Renal cortical epithelial cell (primary cell): ENCODE measurements around the gene STARD3NL. TPM values are rescaled to one million over a fixed set of nuclear protein-coding genes. Genes with fewer than 3 reads are reported as not detected.
"Not testable (repeated sequence)": the region's sequence is repeated elsewhere in the genome, so short reads cannot be mapped to it uniquely, and the experiment has no call there.

ENCODE experiments used
- DNase-seq: peaks from one replicate; pipeline ENCODE4 v3.0.0-alpha.2; 2011; ENCODE audit warnings: low read depth
- total RNA-seq: library from RNA; depleted of rRNA; stranded (reverse); fragments of >200 nt; gene quantifications from 2 replicates; pipeline ENCODE4 v1.2.3, GENCODE V29; 2014

Gene STARD3NL
- total RNA-seq, 1 donor from 2014 or later, result 94.6 TPM

DNA sequence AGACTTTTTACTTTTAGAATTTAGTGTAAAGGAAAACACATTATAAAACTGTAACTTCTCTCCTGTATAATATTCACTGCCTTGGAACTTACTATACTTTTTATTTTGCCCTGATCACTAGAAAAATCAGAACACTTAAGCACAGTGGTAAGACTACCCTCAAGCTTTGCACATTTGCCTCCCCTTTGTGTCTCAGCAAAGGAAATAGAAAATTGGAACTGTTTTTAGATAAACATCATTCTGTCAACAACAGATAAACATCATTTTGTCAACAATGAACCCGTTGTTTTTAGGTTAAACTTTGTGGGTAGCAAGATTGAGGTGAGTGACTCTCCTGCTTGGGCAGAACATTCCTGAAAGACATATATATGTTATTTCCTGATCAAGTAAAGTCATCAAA, 86.6 kb downstream of the STARD3NL start:
- not testable (repeated sequence) for DNase-seq

DNA sequence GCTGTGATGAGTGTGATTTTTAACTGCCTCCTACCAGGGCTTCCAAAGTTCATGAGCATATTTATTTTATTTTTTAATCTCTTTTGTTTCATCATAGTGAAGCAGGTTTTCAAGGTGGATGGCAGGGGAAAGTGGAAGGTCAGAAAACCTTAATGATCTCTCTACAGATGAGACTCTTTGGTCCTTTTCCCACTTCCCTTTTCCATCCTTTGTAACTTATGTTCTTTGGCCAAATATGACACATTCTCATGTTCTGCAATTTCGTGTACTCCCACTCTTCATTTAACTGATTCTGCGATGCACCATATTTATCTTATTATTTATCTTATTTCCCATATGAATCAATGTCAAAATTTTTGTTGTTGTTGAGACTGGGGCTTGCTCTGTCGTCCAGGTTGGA, 87.9 kb downstream of the STARD3NL start:
- not testable (repeated sequence) for DNase-seq

DNA sequence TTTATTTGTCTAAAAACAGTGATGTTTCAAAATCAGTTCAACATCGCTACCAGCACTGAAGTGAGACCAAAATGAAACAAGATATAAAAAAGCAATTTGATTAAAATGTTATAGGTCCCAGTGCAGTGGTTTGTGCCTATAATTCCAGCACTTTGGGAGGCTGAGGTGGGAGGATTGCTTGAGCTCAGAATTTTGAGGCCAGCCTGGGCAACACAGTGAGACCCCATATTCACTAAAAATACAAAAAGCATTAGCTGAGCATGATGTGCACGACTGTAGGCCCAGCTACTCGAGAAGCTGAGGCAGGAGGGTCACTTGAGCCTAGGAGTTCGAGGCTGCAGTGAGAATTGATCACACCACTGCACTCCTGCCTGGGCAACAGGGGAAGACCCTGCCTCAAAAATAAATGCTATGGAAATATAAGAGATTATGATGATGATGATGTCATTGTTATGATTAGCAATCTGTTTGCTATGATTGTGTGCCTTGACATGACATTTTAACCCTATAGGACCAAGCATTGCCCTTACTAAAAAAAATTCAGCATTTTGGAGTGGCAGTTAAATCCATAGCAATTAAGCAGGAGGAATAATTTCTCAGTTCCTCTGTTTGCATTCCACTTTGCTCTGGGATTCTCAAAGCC, 91.8 kb downstream of the STARD3NL start:
- not testable (repeated sequence) for DNase-seq

DNA sequence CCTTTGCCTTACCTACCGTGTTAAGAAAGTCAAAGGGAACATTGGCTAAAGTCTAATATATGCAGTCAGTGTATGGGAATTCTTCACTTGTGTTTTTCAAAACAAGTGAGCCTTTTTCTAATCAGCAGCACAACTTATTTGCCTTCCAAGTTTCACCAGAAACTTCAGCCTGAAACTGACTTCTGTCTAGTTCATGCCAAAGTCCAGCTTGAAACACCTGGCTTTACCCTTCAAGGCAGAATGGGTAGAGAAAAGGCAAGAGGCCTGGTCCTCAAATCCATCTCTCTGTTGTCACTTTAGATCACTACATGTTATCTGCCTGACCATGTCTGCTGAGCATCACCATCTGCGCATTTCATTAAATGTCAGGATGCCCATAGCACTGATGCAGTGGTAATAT, 92.4 kb downstream of the STARD3NL start:
- DNase-seq, result not testable (repeated sequence)

DNA sequence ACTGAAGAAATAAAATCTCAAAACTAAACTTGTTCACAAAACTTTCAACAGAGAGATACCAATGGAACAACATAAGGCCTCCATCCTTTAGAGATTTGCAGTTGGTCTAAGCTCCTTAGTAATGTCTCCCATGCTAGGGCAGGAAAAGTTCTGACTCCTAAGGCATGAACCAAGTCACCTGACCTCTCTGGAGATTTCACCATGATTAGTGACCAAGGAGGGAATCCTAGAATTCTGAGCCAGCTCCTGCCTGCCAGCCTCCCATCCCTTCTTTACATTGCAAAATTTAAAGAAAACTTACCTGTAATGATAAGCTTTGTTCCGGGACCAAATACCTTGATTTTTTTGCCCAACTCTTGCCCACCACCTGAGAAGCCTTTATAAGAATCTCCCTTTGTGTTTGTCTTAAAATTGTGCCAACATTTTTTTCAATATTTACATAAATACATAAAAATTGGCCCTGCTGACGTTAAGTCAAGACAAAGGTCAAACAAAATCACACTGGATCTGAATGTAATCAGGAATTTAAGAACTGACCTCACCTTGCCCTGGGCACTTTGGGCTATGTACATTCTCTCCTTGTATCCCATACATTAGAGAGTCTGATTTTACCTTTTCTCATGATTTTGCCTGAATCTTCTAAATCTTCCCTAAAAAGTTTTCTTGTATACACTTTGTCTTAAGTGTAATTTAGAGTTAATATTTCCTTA, 95.4 kb downstream of the STARD3NL start, which contains the start of gene TARP:
Gene TARP (minus strand): TSS at position 351 of the 710 bp plus-strand sequence.
- DNase-seq, result no peak

DNA sequence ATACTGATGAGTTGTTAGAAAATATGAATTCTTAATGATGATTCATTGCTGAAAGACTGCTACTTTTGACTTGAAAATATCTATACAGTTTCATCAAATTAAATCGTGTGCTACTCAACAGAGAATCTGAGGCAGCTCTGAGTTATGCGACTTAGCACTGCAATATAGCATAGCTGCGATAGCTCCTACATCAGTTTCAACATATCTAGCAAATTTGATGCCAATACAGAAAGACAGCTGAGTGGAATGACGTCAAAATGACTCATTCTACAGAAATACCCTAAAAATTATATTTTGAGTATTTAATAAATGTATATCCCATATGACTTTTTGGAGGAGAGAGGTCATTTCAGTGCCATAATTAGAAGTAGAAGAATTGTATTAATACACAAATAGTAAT, 96.4 kb downstream of the STARD3NL start:
- no peak for DNase-seq

DNA sequence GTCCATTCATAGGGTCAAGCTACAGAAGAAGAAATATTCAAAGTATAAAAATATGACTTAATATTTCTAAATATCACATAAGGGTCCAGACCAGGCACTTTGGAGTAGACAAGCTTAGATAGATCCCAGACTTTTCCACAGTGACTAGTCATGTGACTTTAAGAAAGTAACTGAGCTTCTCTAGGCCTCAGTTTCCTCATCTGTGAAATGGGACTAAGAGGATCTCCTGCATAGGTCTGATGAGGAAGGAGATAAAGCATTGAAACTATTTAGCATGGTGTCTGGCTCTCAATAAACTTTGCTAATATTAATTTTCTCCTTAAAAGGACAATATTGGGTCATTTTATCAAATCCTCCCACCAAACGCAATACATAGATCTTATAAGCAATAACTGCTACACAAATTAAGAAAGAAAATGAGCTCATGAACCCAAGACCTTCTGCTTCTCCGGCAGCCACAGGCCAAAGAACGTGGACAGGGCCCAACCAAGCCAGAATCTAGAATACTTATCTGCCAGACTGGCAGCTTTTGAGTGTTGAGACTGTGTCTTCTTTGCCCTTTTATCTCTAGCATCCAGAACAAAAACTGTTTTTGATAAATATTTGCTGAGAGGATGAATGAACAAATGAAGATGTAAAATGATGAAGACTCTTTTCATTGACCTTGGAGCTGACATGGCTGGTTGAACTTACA, 97.0 kb downstream of the STARD3NL start:
- DNase-seq, result no peak

DNA sequence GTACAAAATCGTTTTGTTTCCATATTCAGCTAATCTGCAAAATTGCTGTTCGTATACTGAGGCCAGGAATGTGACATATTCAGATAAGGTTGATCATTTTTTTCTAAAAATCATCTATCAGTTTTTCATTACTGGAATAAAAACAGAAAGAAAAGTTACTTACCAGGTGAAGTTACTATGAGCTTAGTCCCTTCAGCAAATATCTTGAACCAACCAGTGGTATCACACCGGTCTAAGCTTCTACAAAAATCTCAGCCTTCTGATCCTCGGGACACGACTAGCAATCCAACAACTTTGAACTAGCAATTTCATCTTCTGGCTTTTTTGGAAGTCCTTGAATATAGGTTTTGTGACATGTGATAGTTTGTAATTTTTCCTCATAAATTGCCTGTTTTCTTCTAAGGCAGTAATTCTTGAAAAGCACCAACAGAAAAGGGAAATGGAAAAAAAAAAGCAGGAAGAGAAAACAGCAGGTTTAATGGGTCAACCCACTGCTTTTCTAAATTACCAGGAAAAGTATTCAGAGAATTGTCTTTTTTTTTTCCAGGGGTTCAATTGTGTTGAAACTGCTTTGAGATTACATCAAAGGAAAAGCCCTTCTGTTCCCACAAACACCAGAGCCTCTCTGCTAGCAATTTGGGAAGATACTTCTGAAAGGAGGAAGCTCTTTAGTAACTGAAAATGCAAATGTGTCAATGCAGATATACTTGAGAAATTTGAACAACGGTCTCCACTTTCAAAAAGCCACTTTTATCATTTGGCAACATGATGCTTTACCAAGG, 98.2 kb downstream of the STARD3NL start:
- DNase-seq, result no peak

DNA sequence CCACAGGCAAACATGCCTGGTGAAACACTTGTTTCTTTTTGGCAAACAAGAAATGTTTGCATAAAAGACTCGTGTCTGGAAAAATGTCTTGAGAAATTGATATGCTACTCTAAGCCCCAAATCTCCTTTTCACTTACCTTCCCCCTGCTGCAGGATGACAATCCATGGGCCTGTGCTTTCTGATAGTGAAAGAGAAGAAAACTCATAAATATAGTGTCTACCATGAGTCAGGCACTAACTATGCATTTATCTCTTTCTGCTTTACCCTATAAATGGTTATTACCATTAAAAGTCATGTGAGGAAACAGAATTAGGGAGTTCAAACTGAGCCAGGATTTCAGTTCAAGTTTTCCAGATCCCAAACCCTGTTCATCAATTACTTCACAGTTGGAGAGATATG, 102.0 kb downstream of the STARD3NL start:
- no peak for DNase-seq
